NOMO-1 treated with dmso at 0.1 percent for 144 hours (cell line): ENCODE measurements around the gene ZCWPW1.
"Not testable (repeated sequence)": the region's sequence is repeated elsewhere in the genome, so short reads cannot be mapped to it uniquely, and the experiment has no call there.

Source experiments
- DNase-seq: peaks from one replicate; lab custom pipeline; 2025; ENCODE audit not compliant: unreplicated experiment; lab: John Stamatoyannopoulos, UW

Gene ZCWPW1

GRCh38 chr7:100455206-100455605 is 26.7 kb upstream of the ZCWPW1 start:
- DNase-seq = no peak

- DNase-seq = not testable (repeated sequence)
These were observed 25.4 kb upstream of the ZCWPW1 start for GRCh38 chr7:100453854-100454253.

GRCh38 chr7:100452513-100452912 is 24.0 kb upstream of the ZCWPW1 start:
- no peak for DNase-seq

- no peak for DNase-seq
These were observed 20.8 kb upstream of the ZCWPW1 start for GRCh38 chr7:100449190-100449795.

DNA sequence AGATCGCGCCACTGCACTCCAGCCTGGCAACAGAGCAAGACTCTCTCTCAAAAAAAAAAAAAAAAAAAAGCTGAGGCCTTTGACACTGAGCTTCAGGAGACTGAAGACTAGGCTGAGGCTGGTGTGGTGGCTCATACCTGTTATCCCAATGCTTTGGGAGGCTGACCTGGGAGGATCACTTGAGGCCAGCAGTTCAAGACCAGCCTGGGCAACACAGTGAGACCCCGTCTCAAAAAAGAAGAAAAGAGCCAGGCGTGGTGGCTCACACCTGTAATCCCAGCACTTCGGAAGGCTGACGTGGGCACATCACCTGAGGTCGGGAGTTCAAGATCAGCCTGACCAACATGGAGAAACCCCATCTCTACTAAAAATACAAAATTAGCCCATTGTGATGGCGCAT is 18.9 kb upstream of the ZCWPW1 start:
- not testable (repeated sequence) for DNase-seq

DNA sequence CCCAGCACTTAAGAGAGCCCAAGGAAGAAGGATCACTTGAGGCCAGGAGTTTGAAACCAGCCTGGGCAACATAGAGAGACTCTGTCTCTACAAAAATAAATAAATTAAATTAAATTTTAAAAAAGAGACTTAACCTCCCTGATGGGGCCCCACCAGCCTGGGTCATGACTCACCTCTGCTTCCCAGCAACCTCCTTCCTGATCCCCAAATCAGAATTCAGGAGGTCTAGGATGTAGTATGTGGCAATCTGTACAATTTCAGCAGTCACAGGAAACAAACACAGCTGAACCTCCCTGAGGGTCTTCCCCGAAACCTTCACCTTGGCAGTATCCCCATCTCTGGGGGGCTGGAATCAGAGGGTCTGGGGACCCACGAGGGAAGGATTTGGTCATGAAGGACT is 17.5 kb upstream of the ZCWPW1 start:
- DNase-seq = no peak

DNA sequence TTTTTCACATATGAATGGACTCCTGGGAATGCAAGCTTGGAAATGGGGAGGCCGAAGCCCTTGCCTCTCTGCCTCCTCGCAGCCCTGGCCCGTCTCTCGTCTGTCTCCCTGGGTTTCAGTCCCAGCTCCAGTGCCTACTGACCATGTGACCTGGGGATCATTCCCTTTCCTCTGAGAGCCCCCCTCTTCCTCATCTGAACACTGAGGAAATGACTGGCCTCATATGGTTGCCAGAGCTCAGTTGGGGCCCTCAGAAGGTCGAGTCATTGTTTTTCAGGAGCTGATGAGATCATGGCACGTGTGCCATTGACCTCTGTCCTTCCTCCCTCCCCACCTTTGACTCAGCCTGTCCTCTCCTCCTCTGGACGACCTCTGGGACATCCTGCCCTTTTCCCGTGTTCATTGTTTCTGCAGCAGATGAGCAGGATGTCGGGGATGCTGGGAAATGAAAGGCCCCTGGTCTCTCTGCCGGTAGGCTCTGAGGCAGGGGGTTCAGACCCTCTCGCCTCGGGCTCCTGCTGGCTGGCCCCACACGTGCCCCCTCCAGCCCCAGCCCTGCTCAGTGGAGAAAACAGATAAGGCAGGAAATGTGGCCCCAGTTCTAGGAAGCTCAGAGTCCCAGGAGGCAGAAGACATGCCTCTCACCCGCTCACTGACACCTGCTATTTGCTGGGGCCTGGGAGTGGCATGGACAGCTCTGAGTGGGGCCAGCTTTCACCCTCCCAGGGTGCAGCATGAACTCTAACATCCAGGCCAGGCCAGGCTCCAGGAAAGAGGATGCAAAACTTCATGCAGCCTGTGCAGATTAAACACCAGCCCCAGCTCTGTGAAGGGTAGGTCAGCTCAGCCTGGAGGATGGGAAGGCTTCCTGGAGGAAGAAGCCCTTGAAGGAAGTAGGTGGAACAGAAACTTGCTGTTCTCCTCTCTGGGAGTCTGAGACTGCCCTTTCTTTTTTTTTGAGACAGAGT is 16.1 kb upstream of the ZCWPW1 start:
- DNase-seq = no peak

DNA sequence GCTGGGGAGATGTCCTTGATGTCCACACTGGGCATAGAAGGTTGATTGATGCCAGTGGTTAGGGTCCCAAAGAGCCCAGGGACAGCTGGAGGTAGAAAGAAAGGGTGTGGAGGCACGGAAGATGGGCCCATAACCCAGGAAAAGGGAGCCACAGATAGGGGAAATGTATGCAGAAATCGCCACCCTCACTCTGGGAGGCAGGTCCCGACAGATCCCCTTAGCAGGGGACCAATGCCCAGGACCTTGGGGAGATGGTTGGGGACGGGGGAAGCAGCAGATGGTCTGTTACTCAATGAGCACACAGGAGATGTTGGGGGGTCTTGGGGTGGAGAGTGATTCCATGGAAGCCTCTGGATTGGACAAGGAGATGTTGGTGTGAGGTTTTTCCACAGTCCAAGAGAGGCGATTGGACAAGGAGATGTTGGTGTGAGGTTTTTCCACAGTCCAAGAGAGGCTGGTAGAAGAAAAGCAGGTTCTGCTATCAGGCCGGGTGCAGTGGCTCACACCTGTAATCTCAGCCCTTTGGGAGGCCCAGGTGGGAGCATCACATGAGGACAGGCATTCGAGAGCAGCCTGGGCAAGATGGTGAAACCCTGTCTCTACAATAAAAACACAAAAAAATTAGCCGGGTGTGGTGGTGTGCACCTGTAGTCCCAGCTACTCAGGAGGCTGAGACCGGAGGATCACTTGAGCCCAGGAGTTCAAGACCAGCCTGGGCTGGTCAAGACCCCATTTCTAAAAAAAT is 14.8 kb upstream of the ZCWPW1 start:
- DNase-seq = no peak

DNA sequence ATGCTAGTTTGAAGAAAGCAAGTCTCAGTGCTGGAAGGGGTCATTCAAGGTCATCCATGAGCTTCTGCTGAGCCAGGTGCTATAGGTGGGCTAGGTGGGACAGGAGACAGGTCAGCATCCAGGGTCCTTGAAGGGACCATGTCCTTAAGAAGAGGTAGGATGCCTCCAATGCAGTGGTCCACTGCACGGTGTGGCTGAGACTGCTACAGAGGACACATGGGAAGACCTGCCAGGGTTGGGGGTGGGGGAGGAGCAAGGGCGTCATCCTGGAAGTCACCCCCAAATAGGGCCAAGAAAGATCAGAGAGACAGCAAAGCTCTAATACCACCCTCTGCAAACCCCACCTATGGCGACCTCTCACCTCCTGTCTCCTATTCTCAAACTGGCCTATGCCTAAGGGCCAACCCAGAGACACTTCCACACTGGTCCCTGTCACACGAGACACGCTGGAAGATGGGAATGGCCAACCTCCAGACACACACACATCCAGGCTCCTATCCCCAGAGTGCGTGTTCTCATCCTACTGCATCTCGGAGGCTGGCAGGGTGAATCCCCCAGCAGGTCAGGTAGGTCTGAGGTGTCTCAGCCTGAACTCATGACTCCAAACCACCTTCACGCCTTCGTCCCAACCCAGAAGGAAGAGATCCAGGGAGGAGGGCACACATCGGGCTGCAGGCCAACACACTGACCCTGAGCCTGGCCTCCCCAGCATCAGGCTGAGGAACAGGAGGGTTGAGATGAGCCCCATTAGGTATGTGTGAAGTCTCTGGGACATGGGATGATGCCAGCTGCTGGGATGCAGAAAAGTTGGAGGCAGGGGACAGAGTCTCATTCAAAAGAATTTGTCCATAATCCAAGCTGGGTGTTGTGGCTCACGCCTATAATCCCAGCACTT is 13.4 kb upstream of the ZCWPW1 start:
- DNase-seq = no peak

DNA sequence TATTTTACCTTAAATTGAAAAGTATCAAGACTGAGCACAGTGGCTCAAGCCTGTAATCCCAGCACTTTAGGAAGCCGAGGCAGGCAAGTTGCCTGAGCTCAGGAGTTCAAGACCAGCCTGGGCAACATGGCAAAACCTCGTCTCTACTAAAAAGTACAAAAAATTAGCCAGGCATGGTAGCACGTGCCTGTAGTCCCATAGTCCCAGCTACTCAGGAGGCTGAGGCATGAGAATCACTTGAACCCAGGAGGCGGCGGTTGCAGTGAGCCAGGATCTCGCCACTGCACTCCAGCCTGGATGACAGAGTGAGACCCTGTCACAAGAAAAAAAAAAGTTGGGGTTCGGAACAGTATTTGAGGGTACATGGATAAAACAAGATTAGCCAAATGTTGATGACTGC is 10.7 kb upstream of the ZCWPW1 start:
- DNase-seq = not testable (repeated sequence)

DNA sequence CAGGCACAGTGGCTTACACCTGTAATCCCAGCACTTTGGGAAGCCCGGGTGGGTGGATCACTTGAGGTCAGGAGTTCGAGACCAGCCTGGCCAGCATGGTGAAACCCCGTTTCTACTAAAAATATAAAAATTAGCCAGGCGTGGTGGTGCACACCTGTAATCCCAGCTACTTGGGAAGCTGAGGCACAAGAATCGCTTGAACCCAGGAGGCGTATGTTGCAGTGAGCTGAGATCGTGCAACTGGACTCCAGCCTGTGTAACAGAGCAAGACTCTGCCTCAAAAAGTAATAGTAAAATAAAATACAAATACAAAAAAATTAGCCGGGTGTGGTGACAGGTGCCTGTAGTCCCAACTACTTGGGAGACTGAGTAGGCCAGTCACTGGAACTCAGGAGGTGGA is 10.2 kb upstream of the ZCWPW1 start:
- DNase-seq = not testable (repeated sequence)

DNA sequence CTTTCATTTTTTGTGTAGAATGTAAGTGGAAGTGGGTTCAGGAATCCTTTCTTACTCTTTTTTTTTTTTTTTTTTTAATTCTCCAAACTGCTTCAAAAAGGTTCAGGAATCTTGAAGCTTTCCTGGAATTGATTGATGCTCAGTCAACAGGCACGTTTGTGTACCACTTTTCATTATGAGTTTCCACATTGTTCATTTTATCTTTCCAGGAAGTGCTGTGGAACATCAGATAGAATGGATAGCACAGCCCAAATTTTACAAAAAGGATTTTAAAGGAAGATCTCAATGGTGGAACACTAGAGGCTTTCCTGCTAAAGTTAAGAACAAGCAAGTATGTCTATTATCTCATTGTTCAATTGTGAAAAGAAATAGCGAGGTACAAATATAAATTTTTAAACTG is 9.7 kb upstream of the ZCWPW1 start:
- DNase-seq = no peak

- no peak for DNase-seq
These were observed 8.9 kb upstream of the ZCWPW1 start for GRCh38 chr7:100437150-100438100.

GRCh38 chr7:100435401-100436304 is 7.2 kb upstream of the ZCWPW1 start:
- DNase-seq = peak; percentile 16

GRCh38 chr7:100434297-100435144 is 6.0 kb upstream of the ZCWPW1 start:
- no peak for DNase-seq

- DNase-seq = no peak
These were observed 5.2 kb upstream of the ZCWPW1 start for GRCh38 chr7:100433592-100434296.

- DNase-seq = no peak
These were observed 4.7 kb upstream of the ZCWPW1 start for GRCh38 chr7:100433276-100433591.
